Activated gamma-delta T cell treated with anti-CD3 and anti-CD28 coated beads, Interleukin-2, amount 50 U/mL, for 16 hours (primary cell): ENCODE measurements around the gene ACTR2.
"Not testable (repeated sequence)": the region's sequence is repeated elsewhere in the genome, so short reads cannot be mapped to it uniquely, and the experiment has no call there.

Experiments used
- DNase-seq: peaks from one replicate; pipeline ENCODE4 v3.0.0-alpha.2; 2020; ENCODE audit warnings: low read depth

Gene ACTR2

DNA sequence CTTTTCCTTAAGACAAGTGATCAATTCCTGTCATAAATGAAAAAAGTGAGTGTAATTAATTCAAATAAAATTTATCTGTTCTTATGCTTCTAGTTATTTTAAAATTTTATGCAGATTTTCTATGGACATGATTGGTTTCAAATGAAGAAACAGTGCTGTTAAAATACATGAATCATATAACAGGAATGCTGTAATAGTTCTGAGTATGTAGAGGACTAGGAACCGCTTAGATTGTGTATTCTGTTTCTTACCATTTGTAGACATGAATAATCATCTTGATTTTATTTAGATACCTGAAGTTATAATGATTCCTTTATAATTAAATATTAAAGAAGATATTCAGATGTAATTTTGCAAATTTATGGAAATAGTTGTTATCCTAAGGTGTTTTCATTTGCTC lies 3.5 kb downstream of the ACTR2 start:
- DNase-seq = no peak

DNA sequence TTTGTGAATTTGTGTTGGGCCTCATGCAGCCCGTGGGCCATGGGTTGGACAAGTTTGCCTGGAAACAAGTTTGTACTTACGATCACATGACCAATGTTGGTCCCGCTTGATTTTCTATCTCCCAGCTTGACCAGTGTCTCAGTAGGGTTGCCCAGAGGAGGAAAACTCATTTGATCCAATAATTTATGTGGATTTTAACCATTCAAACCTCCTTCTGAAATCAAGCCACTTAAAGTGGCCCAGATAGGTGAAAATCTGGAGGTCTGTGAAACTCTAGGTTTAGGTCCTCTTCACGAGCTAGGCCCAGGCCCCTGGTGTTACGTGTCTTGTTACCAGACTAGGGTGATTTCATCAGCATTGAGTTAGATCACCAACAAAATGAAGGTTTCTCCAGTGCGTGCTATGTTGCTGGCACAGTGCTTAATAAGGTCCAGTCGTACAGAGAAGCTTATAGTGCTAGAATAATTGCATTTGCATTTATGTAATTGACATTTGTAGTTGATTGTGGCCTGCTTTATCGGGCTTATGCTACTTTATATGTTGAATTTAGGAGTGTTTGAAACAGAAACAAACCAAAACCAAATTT lies 4.4 kb downstream of the ACTR2 start:
- DNase-seq = no peak

DNA sequence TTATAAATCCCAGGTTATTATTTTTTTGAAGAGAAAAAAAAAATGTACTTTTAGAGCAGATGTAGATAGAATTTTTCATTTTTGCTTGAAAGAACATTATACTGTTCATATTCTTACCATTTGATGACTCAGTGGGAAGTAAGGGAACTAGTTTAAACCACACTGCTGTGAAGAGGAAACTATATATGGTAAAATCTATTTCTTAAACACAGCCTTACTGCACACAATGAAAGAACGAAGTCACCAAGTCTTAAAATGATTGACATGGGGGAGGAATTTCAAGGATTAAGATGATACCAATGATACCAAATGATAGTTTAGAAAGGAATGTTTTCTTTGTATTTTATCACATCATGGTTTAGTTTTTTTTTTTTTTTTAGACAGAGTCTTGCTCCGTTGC lies 5.0 kb downstream of the ACTR2 start:
- no peak for DNase-seq

DNA sequence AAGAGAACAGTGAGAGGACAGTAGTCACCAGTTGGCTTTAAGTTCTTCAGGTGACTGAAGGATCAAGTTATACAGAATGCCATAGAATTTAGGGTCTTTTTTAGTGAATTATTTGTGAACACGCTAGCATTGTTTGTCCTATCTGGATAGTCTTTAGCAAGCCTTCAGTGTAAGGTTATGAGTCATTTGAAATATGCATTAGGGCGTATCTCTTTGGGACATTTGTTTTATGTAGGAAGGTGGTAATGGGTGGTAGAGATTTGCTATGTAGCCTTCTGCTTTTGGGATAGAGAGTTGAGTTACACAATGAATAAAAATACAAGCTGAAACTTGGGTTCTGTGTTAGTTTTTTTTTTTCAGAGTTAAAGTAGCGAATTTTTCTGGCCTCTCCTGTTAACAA lies 13.0 kb downstream of the ACTR2 start:
- no peak for DNase-seq

- DNase-seq = not testable (repeated sequence)
These were observed 16.8 kb downstream of the ACTR2 start for GRCh38 chr2:65244452-65244851.

- DNase-seq = no peak
These were observed 25.0 kb downstream of the ACTR2 start for GRCh38 chr2:65252640-65253039.

GRCh38 chr2:65255356-65255755 lies 27.7 kb downstream of the ACTR2 start:
- DNase-seq = no peak

- DNase-seq = no peak
These were observed 28.4 kb downstream of the ACTR2 start for GRCh38 chr2:65256054-65256453.

DNA sequence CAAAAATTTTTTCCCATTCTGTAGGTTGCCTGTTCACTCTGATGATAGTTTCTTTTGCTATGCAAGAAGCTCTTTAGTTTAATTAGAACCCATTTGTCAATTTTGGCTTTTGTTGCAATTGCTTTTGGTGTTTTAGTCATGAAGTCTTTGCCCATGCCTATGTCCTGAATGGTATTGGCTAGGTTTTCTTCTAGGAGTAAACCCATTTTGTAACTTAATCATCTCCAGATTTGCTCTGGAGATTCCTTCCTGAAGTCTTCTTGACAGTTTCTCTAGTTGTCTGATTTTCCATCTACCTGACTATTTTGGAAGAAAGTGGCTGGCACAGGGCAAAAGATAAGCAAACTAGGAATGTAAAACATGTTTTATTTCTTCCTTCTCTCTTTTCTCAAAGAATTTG lies 30.2 kb downstream of the ACTR2 start:
- not testable (repeated sequence) for DNase-seq

- DNase-seq = no peak
These were observed 34.0 kb downstream of the ACTR2 start for GRCh38 chr2:65261676-65262075.

DNA sequence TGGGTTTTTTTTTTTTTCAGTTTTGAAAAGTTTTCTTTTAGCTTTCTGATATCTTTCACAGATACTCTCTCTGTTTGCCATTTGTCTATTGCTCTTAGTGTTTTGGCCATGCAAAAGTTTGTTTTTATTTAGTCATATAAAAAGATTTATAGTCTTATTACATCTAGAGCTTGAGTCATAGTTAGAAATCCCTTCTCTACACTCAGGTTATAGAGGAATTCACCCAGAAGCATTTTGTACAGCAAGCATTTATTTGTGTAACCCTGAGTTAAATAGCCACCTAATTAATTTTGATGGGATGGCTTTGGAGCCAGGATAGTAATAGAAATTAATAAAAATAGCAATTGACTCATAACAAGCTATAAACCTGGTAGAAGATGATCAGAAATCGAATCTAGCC lies 35.6 kb downstream of the ACTR2 start:
- no peak for DNase-seq

DNA sequence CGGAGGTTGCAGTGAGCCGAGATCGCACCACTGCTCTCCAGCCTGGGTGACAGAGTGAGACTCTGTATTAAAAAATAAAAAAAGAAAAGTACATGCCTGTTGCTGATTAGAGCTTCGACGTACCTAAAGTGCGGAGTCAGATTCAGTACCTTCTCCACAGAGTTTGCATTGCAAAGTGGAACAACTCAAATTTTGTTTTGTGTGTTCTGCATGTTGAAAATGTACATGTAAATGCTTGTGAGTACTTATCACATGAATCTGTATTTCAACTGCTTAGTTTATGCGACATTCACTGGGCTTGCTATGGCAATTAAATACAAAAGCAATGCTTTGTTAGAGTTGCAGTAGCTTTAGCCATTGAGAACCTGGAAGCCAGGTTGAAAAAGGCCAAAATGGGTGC lies 36.4 kb downstream of the ACTR2 start:
- no peak for DNase-seq

DNA sequence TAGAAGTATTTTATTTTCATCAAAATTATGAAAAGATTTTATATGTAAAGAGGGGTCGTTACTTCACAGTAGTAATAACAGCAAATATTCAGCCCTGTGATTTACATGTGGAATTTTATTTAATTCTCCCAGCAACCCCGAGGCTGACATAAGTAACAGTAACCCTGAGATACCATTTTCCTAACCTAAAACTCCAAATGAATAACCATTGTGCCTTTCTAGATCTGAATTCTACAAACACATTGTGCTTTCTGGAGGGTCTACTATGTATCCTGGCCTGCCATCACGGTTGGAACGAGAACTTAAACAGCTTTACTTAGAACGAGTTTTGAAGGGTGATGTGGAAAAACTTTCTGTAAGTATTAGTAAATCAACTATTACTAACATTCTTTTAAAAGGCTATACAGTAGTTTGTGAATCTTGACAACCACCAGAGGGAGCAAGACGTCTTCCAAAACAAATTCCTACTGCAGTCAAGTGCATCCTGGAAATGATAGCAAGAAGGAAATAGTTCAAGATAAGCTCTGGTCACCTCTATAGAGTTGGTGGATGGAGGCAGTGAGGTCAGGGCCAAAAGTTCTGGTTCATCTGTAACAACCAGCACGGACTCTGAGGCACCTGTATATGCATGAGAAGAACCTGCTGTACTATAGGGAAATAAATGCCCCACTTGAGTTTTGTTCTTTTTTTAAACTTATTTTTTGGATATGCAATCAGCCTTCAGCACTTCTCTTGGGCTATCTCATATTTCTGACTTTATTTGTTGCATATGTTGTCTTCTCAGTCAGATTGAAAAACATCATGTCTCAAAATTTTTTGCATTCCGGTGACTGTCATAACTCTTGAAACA lies 37.4 kb downstream of the ACTR2 start:
- no peak for DNase-seq

DNA sequence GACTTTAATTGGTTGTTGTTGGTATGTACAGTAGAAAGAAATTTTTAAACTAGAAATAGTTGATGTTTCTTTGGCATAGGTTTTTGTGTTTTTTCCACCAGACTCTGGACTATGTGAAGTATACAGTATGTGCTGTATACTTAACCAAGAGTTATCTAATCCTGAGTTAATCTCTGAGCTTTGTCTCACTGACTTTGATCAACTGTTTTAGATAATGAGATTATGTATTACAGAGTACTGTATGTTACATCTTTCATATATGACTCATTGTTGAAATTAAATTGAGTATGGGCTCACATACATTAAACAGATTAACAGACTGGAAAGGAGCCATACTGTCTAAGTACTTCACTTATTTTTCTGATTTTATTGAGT lies 38.0 kb downstream of the ACTR2 start:
- no peak for DNase-seq

DNA sequence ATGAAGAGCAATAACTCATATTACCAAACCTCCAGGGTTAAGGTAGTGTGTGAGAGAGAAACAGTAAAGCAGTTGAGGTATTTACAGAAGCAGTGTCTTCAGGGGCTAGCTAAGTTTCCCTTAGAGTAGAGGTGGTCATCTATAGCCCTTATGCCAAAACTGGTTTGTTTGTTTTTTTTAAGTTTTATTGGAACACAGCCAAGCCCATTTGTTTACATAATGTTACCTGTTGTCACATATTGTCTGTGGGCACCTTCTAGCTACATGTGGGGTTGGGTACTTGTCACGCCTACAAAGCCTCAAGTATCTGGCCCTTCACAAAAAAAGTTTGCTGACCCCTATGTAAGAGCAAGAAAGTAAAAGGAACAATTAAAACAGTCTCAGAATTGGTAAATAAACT lies 39.4 kb downstream of the ACTR2 start:
- no peak for DNase-seq

- DNase-seq = no peak
These were observed 41.3 kb downstream of the ACTR2 start for GRCh38 chr2:65268957-65269356.

DNA sequence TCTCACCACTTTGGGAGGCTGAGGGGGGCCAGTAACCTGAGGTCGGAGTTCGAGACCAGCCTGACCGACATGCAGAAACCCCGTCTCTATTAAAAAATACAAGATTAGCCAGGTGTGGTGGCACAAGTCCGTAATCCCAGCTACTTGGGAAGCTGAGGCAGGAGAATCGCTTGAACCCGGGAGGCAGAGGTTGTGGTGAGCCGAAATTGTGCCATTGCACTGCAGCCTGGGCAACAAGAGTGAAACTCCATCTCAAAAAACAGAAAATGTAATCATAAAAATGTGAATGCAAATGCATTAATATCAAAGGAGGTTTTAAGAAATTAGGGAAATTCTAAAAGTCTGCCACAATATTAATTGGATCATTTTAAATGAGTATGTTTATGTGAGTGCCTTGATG lies 45.7 kb downstream of the ACTR2 start:
- no peak for DNase-seq

- DNase-seq = no peak
These were observed 47.7 kb downstream of the ACTR2 start for GRCh38 chr2:65275141-65275915.

DNA sequence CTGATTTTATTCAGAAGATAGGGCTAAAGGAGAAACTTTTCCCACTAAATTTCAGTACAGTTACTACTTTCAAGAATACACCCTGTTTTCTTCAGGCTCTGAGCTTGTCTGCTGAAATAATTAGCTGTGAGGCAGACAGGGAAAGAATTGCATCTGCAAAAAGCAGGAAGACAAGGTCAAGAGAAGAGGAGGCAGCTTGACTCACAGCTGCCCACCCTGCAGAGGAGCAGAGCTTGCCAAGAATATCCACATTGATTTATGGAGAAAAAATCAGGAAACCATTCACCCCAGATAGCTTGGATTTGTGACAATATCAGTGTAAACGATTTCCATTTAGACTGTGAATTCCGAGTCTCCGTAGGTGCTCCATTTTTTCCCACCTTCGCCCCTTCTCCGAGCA lies 49.0 kb downstream of the ACTR2 start:
- DNase-seq = no peak

DNA sequence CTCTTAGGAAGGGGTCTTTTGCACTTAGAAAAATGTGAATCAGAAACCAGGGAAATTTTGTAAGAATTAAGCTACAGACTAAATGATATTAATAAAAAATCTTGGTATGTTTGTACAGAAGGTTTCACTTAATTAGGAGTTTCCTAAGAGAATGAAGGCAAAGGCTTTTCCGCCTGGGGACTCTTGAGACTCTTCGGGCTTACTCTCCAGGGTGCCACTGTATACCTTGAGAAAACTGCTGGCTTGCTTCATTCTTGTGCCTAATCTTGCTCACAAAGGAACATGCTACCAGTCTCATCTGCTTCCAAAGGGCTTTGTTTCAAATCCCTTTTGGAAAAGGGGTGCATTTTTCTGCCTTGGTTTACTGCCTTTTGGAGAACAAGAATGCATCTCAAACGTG lies 49.5 kb downstream of the ACTR2 start:
- DNase-seq = no peak

GRCh38 chr2:65277791-65278483 lies 50.3 kb downstream of the ACTR2 start:
- DNase-seq = no peak

GRCh38 chr2:65278531-65278981 lies 50.9 kb downstream of the ACTR2 start:
- no peak for DNase-seq
